Ecto neural progenitor cell (in vitro differentiated cells): ENCODE data around the gene TMEM255B.
A peak's percentile ranks its signal among the peaks of the same experiment; 100 is the strongest.
"Not testable (repeated sequence)": the region's sequence is repeated elsewhere in the genome, so short reads cannot be mapped to it uniquely, and the experiment has no call there.

Source experiments
- DNase-seq: peaks from one replicate; pipeline ENCODE4 v3.0.0-alpha.2; 2018; ENCODE audit warnings: low spot score

The TMEM255B gene

GRCh38 chr13:113734826-113735125 is 24.2 kb upstream of the TMEM255B start:
- no peak for DNase-seq

- no peak for DNase-seq
These were observed 23.8 kb upstream of the TMEM255B start for GRCh38 chr13:113735194-113735593.

- no peak for DNase-seq
These were observed 23.3 kb upstream of the TMEM255B start for GRCh38 chr13:113735750-113736149.

GRCh38 chr13:113736258-113736731 is 22.7 kb upstream of the TMEM255B start:
- DNase-seq, result no peak

GRCh38 chr13:113737803-113738202 is 21.2 kb upstream of the TMEM255B start:
- DNase-seq, result no peak

- DNase-seq, result no peak
These were observed 19.3 kb upstream of the TMEM255B start for GRCh38 chr13:113739527-113740285.

GRCh38 chr13:113740286-113740556 is 18.8 kb upstream of the TMEM255B start:
- no peak for DNase-seq

GRCh38 chr13:113740661-113741060 is 18.4 kb upstream of the TMEM255B start:
- DNase-seq, result no peak

GRCh38 chr13:113741191-113741668 is 17.8 kb upstream of the TMEM255B start:
- no peak for DNase-seq

- DNase-seq, result peak; percentile 58
These were observed 17.0 kb upstream of the TMEM255B start for GRCh38 chr13:113742000-113742441.

- DNase-seq, result no peak
These were observed 16.4 kb upstream of the TMEM255B start for GRCh38 chr13:113742445-113743120.

GRCh38 chr13:113743366-113744195 is 15.4 kb upstream of the TMEM255B start:
- no peak for DNase-seq

GRCh38 chr13:113744197-113745000 is 14.6 kb upstream of the TMEM255B start:
- DNase-seq, result no peak

GRCh38 chr13:113745059-113745458 is 14.0 kb upstream of the TMEM255B start:
- no peak for DNase-seq

GRCh38 chr13:113745500-113746142 is 13.4 kb upstream of the TMEM255B start:
- not testable (repeated sequence) for DNase-seq

GRCh38 chr13:113746143-113746525 is 12.9 kb upstream of the TMEM255B start:
- no peak for DNase-seq

- DNase-seq, result no peak
These were observed 12.4 kb upstream of the TMEM255B start for GRCh38 chr13:113746671-113747070.

- no peak for DNase-seq
These were observed 11.7 kb upstream of the TMEM255B start for GRCh38 chr13:113747291-113747833.

GRCh38 chr13:113748101-113748861 is 10.7 kb upstream of the TMEM255B start:
- no peak for DNase-seq

GRCh38 chr13:113748862-113749451 is 10.1 kb upstream of the TMEM255B start:
- no peak for DNase-seq
